Heart left ventricle (tissue), 16 donors: Measurements from ENCODE around the gene HSPA12A. TPM values are rescaled to one million over a fixed set of nuclear protein-coding genes. Genes with fewer than 3 reads are reported as not detected.

ENCODE experiments used
- ATAC-seq, 4 donors: fragments of 200-7000 bp; cut with Tn5 transposase; one replicate each; pipeline ENCODE4 v1.9.1; 2020 to 2022; ENCODE audit warnings: moderate library complexity in 4 of 4, mild to moderate bottlenecking in 3 of 4, moderate number of reproducible peaks in 1 of 4
- DNase-seq, 5 donors: peaks; one replicate each; pipeline ENCODE4 v3.0.0-alpha.2; 2020
- H3K27ac ChIP-seq, 12 donors: fragments of 200-600 bp; sonication (generic) in 4 of 12; one replicate each; pipeline versions ENCODE4 v1.5.0 to v1.8.0; 2016 to 2022; ENCODE audit warnings: mild to moderate bottlenecking in 2 of 12
- H3K27me3 ChIP-seq, 9 donors: fragments of 200-600 bp; sonication (generic) in 2 of 9; one replicate each; pipeline versions ENCODE4 v1.5.1 to v1.8.0; 2016 to 2022; ENCODE audit warnings: mild to moderate bottlenecking in 3 of 9
- H3K36me3 ChIP-seq, 9 donors: fragments of 200-600 bp; sonication (generic) in 2 of 9; one replicate each; pipeline versions ENCODE4 v1.5.0 to v1.8.0; 2018 to 2022; ENCODE audit warnings: mild to moderate bottlenecking in 2 of 9
- H3K4me1 ChIP-seq, 12 donors: fragments of 200-600 bp; sonication (generic) in 4 of 12; one replicate each; pipeline versions ENCODE4 v1.5.0 to v1.8.0; 2016 to 2022; ENCODE audit warnings: mild to moderate bottlenecking in 3 of 12
- H3K4me3 ChIP-seq, 12 donors: fragments of 200-600 bp; sonication (generic) in 4 of 12; one replicate each; pipeline versions ENCODE4 v1.5.0 to v1.8.0; 2017 to 2022; ENCODE audit warnings: mild to moderate bottlenecking in 9 of 12, moderate library complexity in 4 of 12
- H3K9me3 ChIP-seq, 12 donors: fragments of 200-600 bp; sonication (generic) in 4 of 12; one replicate each; pipeline versions ENCODE4 v1.5.0 to v1.8.0; 2016 to 2022; ENCODE audit warnings: mild to moderate bottlenecking in 1 of 12
- CTCF ChIP-seq, 12 donors: fragments of 200-600 bp; sonication (generic) in 4 of 12; IDR thresholded peaks; one replicate each; pipeline versions ENCODE4 v1.5.0 to v1.8.0; 2018 to 2022; ENCODE audit warnings: antibody characterized with exemption in 12 of 12, mild to moderate bottlenecking in 5 of 12
- POLR2A ChIP-seq, 2 donors: fragments of 450-650 bp; IDR thresholded peaks; one replicate each; pipeline ENCODE4 v1.6.1; 2017; ENCODE audit warnings: antibody characterized with exemption in 2 of 2, mild to moderate bottlenecking in 2 of 2, moderate library complexity in 2 of 2
- WGBS, 4 donors: extraction: QIAGEN DNeasy Blood & Tissue Kit in 2 of 4; methylation state at CpG; one replicate each; pipeline versions ENCODE4 v1.1.5 to v1.1.7; 2013 to 2018; 5-methylcytosine and 5-hydroxymethylcytosine counted together
- intact Hi-C, 10 donors: fragments of 100-400 bp; cut with DNase I; formaldehyde crosslinking; loops; one replicate each; pipeline versions ENCODE4 v1.11.1 to v1.14.2; 2022
- polyA plus RNA-seq, 2 donors: library from polyadenylated mRNA; stranded (reverse); fragments of 200-250 nt; gene quantifications; one replicate each; pipeline ENCODE4 v1.2.3, GENCODE V29; 2013
- total RNA-seq, 9 donors: library from RNA; depleted of rRNA in 2 of 9; stranded (reverse); fragments of >200 nt in 2 of 9; fragmentation: NEBNext Ultra II Directional in 3 of 9; extraction: Animal tissue kit (Norgen Biotek cat#: 25700) in 3 of 9; gene quantifications; one replicate each; pipeline versions ENCODE4 v1.1.0 to v1.2.4, GENCODE V29; 2016 to 2023
- donor health status: ischemic (EF 13 %, LVEDD 7.1; RV severe dilation, severe dysfunction).
- donor health status: healthy with polysubstance abuse.
- donor health status: DM: no; HTN: yes; CAD: no.
- donor health status: DM: no; HTN: no; CAD: no.
- donor health status: ischemic (EF 25% LVEDD 6.9; RV normal size, moderate dysfunction).
- donor health status: ischemic (EF 25% LVEDD 5.7; RV mildly dilated, moderate dysfunction).
- donor health status: healthy.
- donor health status: DM: yes; HTN: yes; CAD: no.
- donor health status: ischemic (EF 35%, LVEDD 5.7; RV mildly dilated, moderate dysfunction).
- donor health status: nonischemic (EF 11% LVEDD 7.7; RV severe dilation, severe dysfunction).
- donor health status: DM: yes; HTN: yes; CAD: no.
- donor health status: PGD.
- donor health status: ischemic (EF 29% LVEDD 5.4; RV normal size, mild dysfunction).
- donor health status: nonischemic (EF 23%, LVEDD 6.1; RV moderate dilation, normal function).

Gene HSPA12A
- total and polyA plus RNA-seq, 11 donors, result 4.7 to 17.0 (median 13.5) TPM

DNA sequence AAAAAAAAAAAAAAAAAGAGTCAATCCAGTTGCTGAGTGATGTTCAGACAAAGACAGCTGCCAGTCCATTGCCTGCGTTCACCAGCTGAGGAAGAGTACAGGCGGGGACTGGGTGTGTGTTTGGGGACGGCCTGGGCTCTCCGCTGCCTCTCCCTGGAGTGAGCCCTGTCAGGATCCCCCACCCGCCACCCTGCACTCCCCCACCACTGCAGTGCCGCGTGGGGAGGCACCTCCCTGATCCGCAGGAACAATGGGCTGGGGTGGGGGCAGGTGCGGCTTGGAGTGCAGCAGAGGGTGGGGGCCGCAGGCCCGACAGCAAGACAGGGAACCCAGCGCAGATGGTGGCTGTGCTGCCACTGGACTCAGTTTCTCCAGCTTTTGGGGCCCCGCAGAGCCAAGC, 1.4 kb downstream of the HSPA12A start:
- Histone ChIP-seq H3K27ac (peak overlapping the region in 8 of 12 donors; percentile 54 to 97 (median 94)), H3K36me3 (no peaks in the 10 kb centered on the region), H3K9me3 (peaks cover 0 to 5% (median 0%) of the 10 kb centered on the region in 12 donors), H3K4me3 (peak overlapping the region; percentile 65 to 93 (median 82)), H3K27me3 (peaks cover 0 to 49% (median 2%) of the 10 kb centered on the region in 9 donors), H3K4me1 (peaks cover 0 to 24% (median 11%) of the 10 kb centered on the region in 12 donors)
- TF ChIP-seq CTCF (IDR thresholded peaks at IDR 0.05) (no peak), POLR2A (IDR thresholded peaks at IDR 0.05) (no peak)
- 25 to 35% (median 31%) methylated on average over 11 to 13 of the region's 13 CpGs for WGBS, 4 donors
- DNase-seq (no peak), ATAC-seq (peak in 1 of 4 donors; percentile 6)
- intact Hi-C loops, result loop anchor here in 7 of 10 donors (5.0 kb wide), 4 partner anchors 46 to 59 kb away; no protein-coding TSS in a partner anchor

DNA sequence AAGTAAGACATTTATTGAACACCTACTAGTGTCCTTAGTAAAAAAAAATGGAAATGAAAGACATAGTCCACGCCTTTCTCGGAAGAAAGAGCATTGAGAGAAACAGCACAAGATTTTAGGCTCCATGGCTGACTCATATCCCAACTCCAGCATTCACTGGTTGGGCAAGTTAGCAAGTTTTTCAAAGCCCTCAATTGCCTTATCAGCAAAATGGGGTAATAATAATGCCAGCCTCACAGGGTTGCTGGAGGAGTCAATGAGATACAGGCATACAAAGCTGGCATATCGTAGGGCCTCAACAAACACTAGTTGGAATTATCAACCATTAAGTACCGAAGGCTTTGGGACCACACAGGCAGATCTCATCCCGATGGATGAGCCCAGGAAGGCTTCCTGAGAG, 4.0 kb downstream of the HSPA12A start:
- ATAC-seq (no peak), DNase-seq (no peak)
- H3K4me3 ChIP-seq, result no peak overlapping the region
- TF ChIP-seq POLR2A (IDR thresholded peaks at IDR 0.05), result no peak
- TF ChIP-seq CTCF (IDR thresholded peaks at IDR 0.05), result no peak
- 91 to 94% (median 93%) methylated on average over 5 of the region's 5 CpGs for WGBS, 4 donors
- no peak overlapping the region for H3K27ac ChIP-seq
- peaks cover 0 to 22% (median 12%) of the 10 kb centered on the region in 12 donors for H3K4me1 ChIP-seq
- intact Hi-C loops, result loop anchor here in 2 of 10 donors (5.0 kb wide), 2 partner anchors 36 to 46 kb away; no protein-coding TSS in a partner anchor
- no peaks in the 10 kb centered on the region for H3K36me3 ChIP-seq
- H3K27me3 ChIP-seq, result peaks cover 0 to 36% (median 2%) of the 10 kb centered on the region in 9 donors
- peaks cover 0 to 5% (median 0%) of the 10 kb centered on the region in 12 donors for H3K9me3 ChIP-seq

DNA sequence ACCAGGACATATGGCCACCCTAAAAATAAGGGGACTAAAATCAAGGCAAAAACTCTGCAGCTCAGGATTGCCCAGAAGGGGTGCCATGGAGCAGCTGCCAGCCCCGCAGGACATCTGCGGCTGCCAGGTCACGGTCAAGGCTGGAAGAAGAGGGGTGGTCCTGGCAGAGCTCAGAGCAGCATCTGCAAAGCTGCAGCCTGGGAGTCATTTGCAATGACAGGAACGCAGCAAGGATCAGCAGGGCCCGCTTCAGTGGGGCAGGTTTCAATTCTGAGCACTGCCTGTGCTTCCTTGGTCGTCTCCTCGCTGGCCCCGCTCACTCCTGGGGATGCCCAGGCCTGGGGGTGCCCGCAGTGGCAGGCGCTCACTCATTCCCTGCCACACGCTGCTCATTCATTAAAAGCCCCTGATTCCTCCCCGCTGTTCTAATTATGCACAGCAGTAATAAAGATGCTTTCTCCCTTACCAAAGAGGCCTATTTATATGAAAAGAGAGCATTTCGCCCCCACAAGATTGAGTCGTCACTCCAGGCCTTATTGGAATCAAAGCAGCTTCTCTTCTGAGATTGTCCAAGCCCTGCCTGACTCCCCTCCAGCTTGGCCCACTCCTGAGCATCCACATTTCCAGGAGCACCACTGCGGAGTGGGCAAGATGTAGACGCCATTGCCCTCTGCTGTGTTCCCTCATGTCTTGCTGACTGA, 4.6 kb downstream of the HSPA12A start:
- Histone ChIP-seq H3K9me3 (peaks cover 0 to 5% (median 0%) of the 10 kb centered on the region in 12 donors), H3K27me3 (peaks cover 0 to 30% (median 2%) of the 10 kb centered on the region in 9 donors), H3K4me3 (no peak overlapping the region), H3K36me3 (no peaks in the 10 kb centered on the region), H3K27ac (no peak overlapping the region), H3K4me1 (peaks cover 0 to 23% (median 10%) of the 10 kb centered on the region in 12 donors)
- 79 to 87% (median 83%) methylated on average over 14 to 16 of the region's 16 CpGs for WGBS, 4 donors
- no peak for ATAC-seq
- intact Hi-C loops, result loop anchor here in 2 of 10 donors (5.0 kb wide), 2 partner anchors 35 to 45 kb away; no protein-coding TSS in a partner anchor
- DNase-seq, result no peak
- no peak for TF ChIP-seq POLR2A (IDR thresholded peaks at IDR 0.05)
- peak in 3 of 12 donors; percentile 4 to 23 (median 9) for TF ChIP-seq CTCF (IDR thresholded peaks at IDR 0.05)

DNA sequence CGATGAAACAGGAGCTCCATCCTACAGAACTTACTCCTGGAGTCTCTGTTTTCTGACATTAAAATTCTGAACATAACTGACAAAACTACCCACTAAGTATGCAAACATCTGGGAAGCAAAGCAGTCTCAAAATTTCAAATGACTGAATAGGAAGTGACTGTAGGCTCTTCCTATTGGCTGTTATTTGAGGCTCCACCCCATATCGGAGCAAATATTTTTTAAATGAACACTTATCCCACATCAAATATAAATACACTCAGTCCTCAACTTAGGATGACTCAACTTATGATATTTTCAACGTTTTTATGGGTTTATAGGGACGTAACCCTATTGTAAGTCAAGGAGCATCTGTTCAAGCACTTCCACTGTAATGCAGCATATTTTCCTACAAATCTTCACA, 8.8 kb downstream of the HSPA12A start:
- no peak for DNase-seq
- WGBS, 4 donors, result 80% methylated on average over 4 of the region's 4 CpGs

More for the DNA sequence above, 8.8 kb downstream of the HSPA12A start:
- Histone ChIP-seq H3K4me3 (no peak overlapping the region), H3K9me3 (peaks cover 0 to 5% (median 0%) of the 10 kb centered on the region in 12 donors), H3K36me3 (no peaks in the 10 kb centered on the region), H3K4me1 (peaks cover 0 to 16% (median 0%) of the 10 kb centered on the region in 12 donors), H3K27ac (no peak overlapping the region), H3K27me3 (peaks cover 0 to under 1% (median 0%) of the 10 kb centered on the region in 9 donors)
- ATAC-seq, result no peak
- TF ChIP-seq CTCF (IDR thresholded peaks at IDR 0.05), result no peak
- no peak for TF ChIP-seq POLR2A (IDR thresholded peaks at IDR 0.05)
- intact Hi-C loops, result no loop called here
